Common myeloid progenitor, CD34-positive (primary cell): ENCODE measurements around the gene RSBN1L.

ENCODE experiments used
- CTCF ChIA-PET: fragments of 350-600 bp; sonication (Branson Sonifier 250); formaldehyde crosslinking; loops from one replicate; lab custom pipeline; 2021; ENCODE audit warnings: antibody characterized with exemption; lab: Charles Lee
- POLR2A ChIA-PET: fragments of 350-600 bp; sonication (Branson Sonifier 250); formaldehyde crosslinking; loops from one replicate; lab custom pipeline; 2021; ENCODE audit warnings: antibody characterized with exemption; lab: Charles Lee
- DNase-seq, 3 donors: peaks; one replicate each; pipeline versions ENCODE4 v3.0.0 to v3.0.0-alpha.2; 2013
- H3K27ac ChIP-seq, 2 experiments: 1 replicate in 1 of 2; 2 replicates in 1 of 2; pipeline ENCODE4 v1.7.0; 2013; ENCODE audit warnings: inconsistent platforms in 2 of 2, low read length in 2 of 2, mild to moderate bottlenecking in 2 of 2, low read depth in 1 of 2, moderate library complexity in 1 of 2; ENCODE audit not compliant: severe bottlenecking in 2 of 2, insufficient read depth in 1 of 2, poor library complexity in 1 of 2
- H3K27me3 ChIP-seq, 5 experiments: replicated peaks in 2 of 5; 1 replicate in 3 of 5; 2 replicates in 2 of 5; pipeline versions ENCODE4 v1.6.1 to v1.7.0; 2013; ENCODE audit warnings: low read length in 4 of 5, mild to moderate bottlenecking in 2 of 5, moderate library complexity in 2 of 5, inconsistent platforms in 1 of 5; ENCODE audit not compliant: insufficient read depth in 5 of 5, control insufficient read depth in 4 of 5
- H3K36me3 ChIP-seq, 4 experiments: 1 replicate in 2 of 4; 2 replicates in 2 of 4; pipeline versions ENCODE4 v1.6.1 to v1.7.0; 2013; ENCODE audit warnings: low read length in 3 of 4, control low read depth in 1 of 4, mild to moderate bottlenecking in 1 of 4; ENCODE audit not compliant: control insufficient read depth in 4 of 4, insufficient read depth in 4 of 4
- H3K4me1 ChIP-seq, 4 experiments: 1 replicate in 3 of 4; 2 replicates in 1 of 4; pipeline versions ENCODE4 v1.6.1 to v1.7.1; 2013; ENCODE audit warnings: low read length in 3 of 4, mild to moderate bottlenecking in 3 of 4, control low read depth in 1 of 4, inconsistent platforms in 1 of 4, moderate library complexity in 1 of 4; ENCODE audit not compliant: control insufficient read depth in 4 of 4, insufficient read depth in 4 of 4; ENCODE audit errors: control extremely low read depth in 1 of 4
- H3K4me3 ChIP-seq, 7 experiments: 1 replicate in 4 of 7; 2 replicates in 3 of 7; pipeline versions ENCODE4 v1.5.1 to v1.7.0; 2013; ENCODE audit warnings: mild to moderate bottlenecking in 7 of 7, low read length in 6 of 7, moderate library complexity in 6 of 7, inconsistent platforms in 2 of 7, low read depth in 2 of 7, control low read depth in 1 of 7; ENCODE audit not compliant: insufficient read depth in 4 of 7, control insufficient read depth in 1 of 7; ENCODE audit errors: extremely low read depth in 1 of 7
- H3K9me3 ChIP-seq, 5 experiments: 1 replicate in 4 of 5; 2 replicates in 1 of 5; pipeline versions ENCODE4 v1.6.1 to v1.7.1; 2013; ENCODE audit warnings: low read length in 4 of 5, mild to moderate bottlenecking in 2 of 5, inconsistent platforms in 1 of 5, low read depth in 1 of 5, moderate library complexity in 1 of 5; ENCODE audit not compliant: control insufficient read depth in 4 of 5, insufficient read depth in 2 of 5; ENCODE audit errors: control extremely low read depth in 1 of 5
- WGBS: methylation state at CpG from one replicate; pipeline ENCODE4 v1.1.5; 2013; ENCODE audit not compliant: insufficient coverage; 5-methylcytosine and 5-hydroxymethylcytosine counted together

Gene RSBN1L

GRCh38 chr7:77685233-77685632 is 11.0 kb upstream of the RSBN1L start:
- CTCF ChIA-PET, result interaction anchor here (1.0 to 2.0 kb wide), 5 partner anchors 10 to 75 kb away, joined by 3 to 6 read pairs (median 3); no protein-coding TSS in a partner anchor
- Histone ChIP-seq H3K4me1 (peaks cover 0 to 24% (median 10%) of the 10 kb centered on the region in 4 experiments), H3K36me3 (peaks cover 4 to 20% (median 13%) of the 10 kb centered on the region in 4 experiments), H3K27ac (no peak overlapping the region), H3K4me3 (no peak overlapping the region), H3K27me3 (no peaks in the 10 kb centered on the region), H3K9me3 (no peaks in the 10 kb centered on the region)
- 74% methylated on average over 4 of the region's 5 CpGs for WGBS
- DNase-seq, result peak in 2 of 3 donors; percentile 40 to 52
- POLR2A ChIA-PET, result no interaction called here

- peaks cover 0 to 24% (median 10%) of the 10 kb centered on the region in 4 experiments for H3K4me1 ChIP-seq
- ChIA-PET CTCF (interaction anchor here (0.5 to 1.6 kb wide), 5 partner anchors 9 to 85 kb away, joined by 3 to 5 read pairs (median 3); no protein-coding TSS in a partner anchor), POLR2A (interaction anchor here (0.6 kb wide), 1 partner anchor 32 kb away, joined by 3 read pairs; no protein-coding TSS in a partner anchor)
- peaks cover 4 to 21% (median 14%) of the 10 kb centered on the region in 4 experiments for H3K36me3 ChIP-seq
- H3K27ac ChIP-seq, result no peak overlapping the region
- WGBS, result 100% methylated on average over 1 of the region's 1 CpG
- H3K27me3 ChIP-seq, result no peaks in the 10 kb centered on the region
- no peak overlapping the region for H3K4me3 ChIP-seq
- DNase-seq, result peak in 1 of 3 donors; percentile 37
- no peaks in the 10 kb centered on the region for H3K9me3 ChIP-seq
These were observed 9.0 kb upstream of the RSBN1L start for GRCh38 chr7:77687100-77687746.

- DNase-seq, result peak in 1 of 3 donors; percentile 32
- 100% methylated on average over 1 of the region's 1 CpG for WGBS
- Histone ChIP-seq H3K36me3 (peaks cover 6 to 15% (median 14%) of the 10 kb centered on the region in 4 experiments), H3K4me3 (no peak overlapping the region), H3K9me3 (no peaks in the 10 kb centered on the region), H3K4me1 (peaks cover 0 to 24% (median 10%) of the 10 kb centered on the region in 4 experiments), H3K27me3 (no peaks in the 10 kb centered on the region), H3K27ac (no peak overlapping the region)
- ChIA-PET CTCF (interaction anchor here (0.8 to 1.6 kb wide), 5 partner anchors 10 to 86 kb away, joined by 3 to 5 read pairs (median 4); no protein-coding TSS in a partner anchor), POLR2A (no interaction called here)
These were observed 8.5 kb upstream of the RSBN1L start for GRCh38 chr7:77687747-77688144.

GRCh38 chr7:77690289-77690688 is 6.0 kb upstream of the RSBN1L start:
- Histone ChIP-seq H3K4me1 (peaks cover 1 to 29% (median 14%) of the 10 kb centered on the region in 4 experiments), H3K27me3 (no peaks in the 10 kb centered on the region), H3K4me3 (no peak overlapping the region), H3K36me3 (peaks cover 2 to 9% (median 5%) of the 10 kb centered on the region in 4 experiments), H3K9me3 (no peaks in the 10 kb centered on the region), H3K27ac (no peak overlapping the region)
- DNase-seq, result no peak
- POLR2A ChIA-PET, result interaction anchor here (0.9 to 1.1 kb wide), 2 partner anchors 13 to 364 kb away, joined by 3 read pairs; no protein-coding TSS in a partner anchor
- CTCF ChIA-PET, result interaction anchor here (1.0 to 1.6 kb wide), 3 partner anchors 11 to 70 kb away, joined by 3 to 4 read pairs (median 4); no protein-coding TSS in a partner anchor
- 97% methylated on average over 7 of the region's 8 CpGs for WGBS

GRCh38 chr7:77691892-77692491 is 4.3 kb upstream of the RSBN1L start:
- CTCF ChIA-PET, result interaction anchor here (0.6 kb wide), 1 partner anchor 54 kb away, joined by 3 read pairs; no protein-coding TSS in a partner anchor
- Histone ChIP-seq H3K4me3 (no peak overlapping the region), H3K9me3 (no peaks in the 10 kb centered on the region), H3K27ac (peak overlapping the region in 1 of 2 experiments; percentile 29), H3K4me1 (peaks cover 4 to 25% (median 11%) of the 10 kb centered on the region in 4 experiments), H3K36me3 (peaks cover 2 to 9% (median 5%) of the 10 kb centered on the region in 4 experiments), H3K27me3 (no peaks in the 10 kb centered on the region)
- no peak for DNase-seq
- POLR2A ChIA-PET, result no interaction called here
- 98% methylated on average over 10 of the region's 10 CpGs for WGBS

GRCh38 chr7:77693830-77694583 is 2.3 kb upstream of the RSBN1L start:
- Histone ChIP-seq H3K36me3 (peaks cover 2 to 9% (median 5%) of the 10 kb centered on the region in 4 experiments), H3K9me3 (no peaks in the 10 kb centered on the region), H3K27me3 (no peaks in the 10 kb centered on the region), H3K4me1 (peaks cover 10 to 28% (median 19%) of the 10 kb centered on the region in 4 experiments), H3K4me3 (peak overlapping the region in 1 of 7 experiments; percentile 51), H3K27ac (no peak overlapping the region)
- ChIA-PET POLR2A (interaction anchor here (0.6 to 1.0 kb wide), 2 partner anchors 27 to 32 kb away, joined by 3 to 7 read pairs; no protein-coding TSS in a partner anchor), CTCF (interaction anchor here (0.8 to 2.9 kb wide), 3 partner anchors 32 to 66 kb away, joined by 3 to 12 read pairs (median 4); no protein-coding TSS in a partner anchor)
- WGBS, result 100% methylated on average over 5 of the region's 14 CpGs
- DNase-seq, result no peak
